Breast epithelium (tissue), 3 donors: ENCODE results near the gene ALDH1A3.

Experiments used
- POLR2AphosphoS5 ChIP-seq, 3 donors: sonication (generic); formaldehyde crosslinking; IDR thresholded peaks; one replicate each; pipeline ENCODE4 v1.6.1; 2017; ENCODE audit warnings: antibody characterized with exemption in 3 of 3
- TF ChIP-seq, protein P1 (sequence below), 3 donors: fragments of 450-650 bp; IDR thresholded peaks; one replicate each; pipeline ENCODE4 v1.5.1; 2016 to 2017; ENCODE audit warnings: antibody characterized with exemption in 3 of 3, mild to moderate bottlenecking in 3 of 3, moderate library complexity in 3 of 3

- TF ChIP-seq, protein P1, sequence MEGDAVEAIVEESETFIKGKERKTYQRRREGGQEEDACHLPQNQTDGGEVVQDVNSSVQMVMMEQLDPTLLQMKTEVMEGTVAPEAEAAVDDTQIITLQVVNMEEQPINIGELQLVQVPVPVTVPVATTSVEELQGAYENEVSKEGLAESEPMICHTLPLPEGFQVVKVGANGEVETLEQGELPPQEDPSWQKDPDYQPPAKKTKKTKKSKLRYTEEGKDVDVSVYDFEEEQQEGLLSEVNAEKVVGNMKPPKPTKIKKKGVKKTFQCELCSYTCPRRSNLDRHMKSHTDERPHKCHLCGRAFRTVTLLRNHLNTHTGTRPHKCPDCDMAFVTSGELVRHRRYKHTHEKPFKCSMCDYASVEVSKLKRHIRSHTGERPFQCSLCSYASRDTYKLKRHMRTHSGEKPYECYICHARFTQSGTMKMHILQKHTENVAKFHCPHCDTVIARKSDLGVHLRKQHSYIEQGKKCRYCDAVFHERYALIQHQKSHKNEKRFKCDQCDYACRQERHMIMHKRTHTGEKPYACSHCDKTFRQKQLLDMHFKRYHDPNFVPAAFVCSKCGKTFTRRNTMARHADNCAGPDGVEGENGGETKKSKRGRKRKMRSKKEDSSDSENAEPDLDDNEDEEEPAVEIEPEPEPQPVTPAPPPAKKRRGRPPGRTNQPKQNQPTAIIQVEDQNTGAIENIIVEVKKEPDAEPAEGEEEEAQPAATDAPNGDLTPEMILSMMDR (IDR thresholded peaks at IDR 0.05), result no peak
- TF ChIP-seq POLR2AphosphoS5 (IDR thresholded peaks at IDR 0.05), result no peak
These were observed 79.7 kb downstream of the ALDH1A3 start for GRCh38 chr15:100959066-100960050.
